Putamen (tissue), 1 donor: ENCODE data around the gene SEZ6L.

ENCODE experiments used
- DNase-seq: peaks from one replicate; pipeline ENCODE4 v3.0.0-alpha.2; 2016; ENCODE audit warnings: low spot score

SEZ6L gene

DNA sequence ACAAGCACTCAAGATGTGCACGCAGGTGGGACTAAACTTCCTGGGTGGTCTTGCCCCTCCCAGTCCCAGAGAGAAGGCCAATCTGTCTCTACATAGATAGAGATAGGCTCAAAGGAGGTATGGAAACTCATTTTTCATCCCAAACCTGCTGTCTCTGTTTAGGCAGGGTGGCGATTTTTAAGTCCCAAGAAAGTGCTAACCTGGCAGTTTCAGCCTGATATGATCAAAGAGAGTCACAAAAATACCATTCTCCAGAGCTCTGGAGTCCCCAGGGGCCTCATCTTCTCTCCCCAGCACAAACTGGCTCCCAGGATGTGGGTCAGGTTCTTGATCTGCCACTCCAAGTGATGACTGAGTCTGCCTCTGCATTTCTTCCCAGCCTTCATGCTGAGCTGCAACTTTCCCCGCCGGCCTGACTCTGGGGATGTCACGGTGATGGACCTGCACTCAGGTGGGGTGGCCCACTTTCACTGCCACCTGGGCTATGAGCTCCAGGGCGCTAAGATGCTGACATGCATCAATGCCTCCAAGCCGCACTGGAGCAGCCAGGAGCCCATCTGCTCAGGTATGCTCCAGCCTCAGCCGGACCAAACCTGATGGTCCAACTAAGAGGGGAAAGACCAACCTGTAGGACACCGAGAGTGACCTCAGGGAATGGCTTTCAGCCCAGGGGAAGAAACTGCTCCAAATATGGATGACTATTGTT is 129.5 kb downstream of the SEZ6L start:
- DNase-seq = no peak

DNA sequence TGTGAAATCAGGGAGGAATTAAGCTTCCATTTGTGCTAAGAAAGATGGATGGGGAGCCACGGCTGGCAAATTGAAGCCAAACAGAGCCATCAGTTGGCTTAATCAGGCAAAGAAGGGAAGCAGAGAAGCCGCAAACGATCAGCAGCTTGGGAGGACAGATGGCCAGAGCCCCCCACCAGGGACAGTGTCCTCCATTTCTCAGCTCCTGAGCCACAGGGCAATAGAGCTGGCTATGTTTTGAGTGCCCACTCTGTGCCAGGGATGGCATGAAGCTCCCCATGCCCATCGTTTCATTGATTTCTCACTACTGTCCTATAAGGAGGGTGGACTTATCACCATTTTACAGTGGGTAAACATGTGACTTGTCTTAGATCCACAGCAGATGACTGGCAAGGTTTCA is 133.5 kb downstream of the SEZ6L start:
- no peak for DNase-seq

DNA sequence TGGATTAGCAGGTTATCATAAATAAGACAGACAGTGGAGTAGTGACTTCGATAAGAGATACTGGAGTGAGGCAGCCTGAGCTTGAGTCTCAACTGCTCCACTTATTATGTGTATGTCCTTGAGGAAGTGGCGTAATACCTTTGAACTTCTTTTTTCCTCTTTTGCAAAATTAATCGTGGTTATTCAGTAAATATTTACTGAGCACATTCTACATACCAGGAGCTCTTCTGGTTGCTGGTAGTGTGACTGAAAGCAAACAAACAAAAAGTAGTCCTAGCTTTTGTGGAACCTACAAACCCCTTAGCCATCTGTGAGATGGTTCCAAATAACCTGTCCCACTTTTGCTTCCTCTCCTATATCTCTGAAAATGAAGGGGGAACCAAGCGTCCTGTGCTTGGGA is 134.2 kb downstream of the SEZ6L start:
- DNase-seq = no peak

DNA sequence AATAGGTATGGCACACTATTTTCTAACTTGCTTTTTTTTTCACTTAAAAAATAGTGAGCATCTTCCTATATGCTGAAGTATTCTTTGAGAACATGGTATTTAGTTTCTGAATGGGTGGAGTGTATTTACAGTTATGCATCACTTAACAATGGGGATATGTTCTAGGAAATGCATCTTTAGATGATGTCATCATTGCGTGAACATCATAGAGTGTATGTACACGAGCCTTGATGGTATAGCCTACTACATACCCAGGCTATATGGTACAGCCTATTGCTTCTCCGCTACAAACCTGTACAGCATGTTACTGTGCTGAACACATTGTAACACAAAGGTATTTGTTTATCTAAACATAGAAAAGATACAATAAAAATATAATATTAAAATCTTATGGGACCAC is 135.5 kb downstream of the SEZ6L start:
- no peak for DNase-seq

DNA sequence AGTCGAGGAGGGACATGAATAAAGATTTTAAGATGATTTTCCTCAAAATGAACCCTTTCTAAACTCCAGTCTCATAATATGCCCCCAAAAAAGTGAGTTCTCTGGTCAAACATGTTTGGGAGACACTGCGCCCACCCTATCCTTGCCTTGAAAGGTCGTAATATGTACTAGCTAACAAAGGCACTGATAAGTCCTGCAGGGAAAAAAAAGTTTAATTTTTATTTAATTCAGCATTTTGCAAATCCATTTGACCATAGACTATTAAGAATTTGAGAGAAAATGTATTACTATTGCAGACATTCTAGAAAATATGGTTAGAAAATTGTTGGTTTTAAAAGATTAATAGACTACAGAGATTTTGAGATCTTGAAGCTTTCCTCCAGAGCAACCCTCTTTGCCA is 139.2 kb downstream of the SEZ6L start:
- DNase-seq = no peak

DNA sequence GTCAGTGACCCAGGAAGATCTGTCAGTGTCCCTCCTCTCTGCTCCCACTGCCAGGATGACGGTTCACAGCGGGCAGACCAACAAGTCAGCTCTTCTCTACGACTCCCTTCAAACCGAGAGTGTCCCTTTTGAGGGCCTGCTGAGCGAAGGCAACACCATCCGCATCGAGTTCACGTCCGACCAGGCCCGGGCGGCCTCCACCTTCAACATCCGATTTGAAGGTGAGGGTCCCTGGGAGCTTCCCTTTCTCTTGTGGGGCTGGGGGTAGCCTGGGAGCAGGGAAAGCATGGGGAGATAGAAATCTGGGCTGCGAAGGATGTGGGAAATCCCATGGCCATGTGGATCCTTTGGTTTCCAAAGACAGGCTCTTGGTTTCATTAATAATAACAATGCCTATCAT is 141.4 kb downstream of the SEZ6L start:
- DNase-seq = no peak

DNA sequence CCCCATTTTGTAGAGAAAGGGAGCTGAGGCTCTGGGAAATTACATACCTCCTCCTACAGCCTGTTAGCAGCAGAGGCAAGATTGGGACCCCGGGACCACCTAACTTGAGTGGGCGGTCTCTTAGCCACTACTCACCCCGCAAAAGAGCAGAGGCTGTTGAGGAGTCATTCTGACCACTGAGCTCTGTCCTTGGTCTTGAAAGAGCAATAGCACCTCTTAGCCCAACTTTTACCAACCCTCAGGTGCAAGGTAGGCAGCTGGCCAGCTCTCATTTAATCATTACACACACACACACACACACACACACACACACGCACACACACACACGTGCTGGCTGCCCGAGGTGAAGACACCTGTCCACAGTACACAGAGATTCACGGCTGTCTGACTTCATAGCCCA is 144.0 kb downstream of the SEZ6L start:
- DNase-seq = no peak

DNA sequence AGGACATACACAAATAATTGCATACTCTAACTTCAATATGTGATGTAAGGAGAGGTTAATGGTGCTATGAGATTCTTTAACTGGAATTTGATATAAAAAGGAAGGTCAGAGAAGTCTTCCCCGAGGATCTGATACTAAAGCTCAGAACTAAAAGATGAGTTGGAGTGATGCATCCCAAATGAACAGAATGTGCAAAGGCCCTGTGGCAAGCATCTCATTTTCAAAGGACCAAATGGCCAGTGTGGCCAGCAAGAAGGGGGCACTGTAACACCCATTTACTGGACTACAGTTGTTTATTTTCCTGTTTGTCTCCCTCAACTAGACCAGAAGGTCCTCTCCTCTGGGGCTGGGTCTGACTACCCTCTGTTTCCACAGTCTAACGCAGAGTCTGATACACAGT is 144.9 kb downstream of the SEZ6L start:
- no peak for DNase-seq

DNA sequence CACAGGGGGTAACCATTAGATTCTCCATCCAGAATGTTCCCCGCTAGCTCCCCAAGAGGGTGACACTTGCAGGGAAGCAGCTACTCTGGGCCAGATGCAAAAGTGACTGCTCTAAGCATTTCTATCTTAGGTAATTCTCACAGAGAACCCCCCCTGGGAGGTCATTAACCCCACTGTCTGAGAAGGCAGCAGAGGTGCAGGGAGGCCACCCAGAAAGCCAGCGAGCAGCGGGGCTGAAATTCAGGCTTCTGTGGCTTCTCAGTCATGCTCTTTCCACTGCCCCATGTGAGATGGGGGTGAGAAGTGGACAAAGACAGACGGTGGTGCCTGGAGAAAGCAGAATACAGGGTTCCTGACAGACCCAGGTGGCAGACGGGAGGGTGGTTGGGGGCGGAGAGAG is 145.4 kb downstream of the SEZ6L start:
- no peak for DNase-seq

DNA sequence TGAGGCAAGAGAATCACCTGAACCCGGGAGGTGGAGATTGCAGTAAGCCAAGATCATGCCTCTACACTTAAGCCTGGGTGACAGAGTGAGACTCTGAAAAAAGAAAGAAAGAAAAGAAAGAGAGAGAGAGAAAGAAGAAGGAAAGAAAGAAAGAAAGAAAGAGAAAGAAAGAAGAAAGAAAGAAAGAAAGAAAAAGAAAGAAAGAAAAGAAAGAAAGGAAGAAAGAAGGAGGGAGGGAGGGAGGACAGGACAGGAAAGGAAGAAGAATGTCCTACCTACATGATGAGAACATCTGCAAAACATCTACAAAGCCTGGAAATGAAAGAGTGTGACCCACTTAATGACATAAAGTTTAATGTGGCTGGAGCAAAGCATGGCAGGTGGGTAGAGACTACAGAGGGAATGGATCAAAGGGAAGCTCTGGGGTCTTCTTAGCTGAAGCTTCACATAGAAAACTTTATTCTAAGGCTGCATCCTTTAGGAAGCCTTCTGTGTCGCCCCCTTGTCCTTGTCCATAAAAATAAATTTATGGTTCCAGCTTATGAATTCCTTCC is 147.5 kb downstream of the SEZ6L start:
- no peak for DNase-seq

DNA sequence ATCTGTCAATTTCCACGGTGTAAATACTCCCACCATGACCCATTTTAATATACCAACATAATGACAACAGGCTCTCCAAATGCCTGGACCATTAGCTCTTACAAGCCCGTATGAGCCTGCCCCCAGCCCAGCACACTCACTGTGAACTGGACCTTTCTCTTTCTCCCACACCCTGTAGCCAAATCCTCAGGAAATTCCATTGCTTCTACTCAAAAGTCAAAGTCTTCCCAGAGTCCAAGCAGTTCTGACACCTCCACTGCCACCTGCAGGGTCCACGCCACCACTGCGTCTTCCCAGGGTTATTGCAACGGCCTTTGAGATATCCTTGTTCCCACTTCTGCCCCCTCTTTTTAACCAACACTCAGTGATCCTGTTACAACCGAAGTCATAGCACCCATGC is 149.7 kb downstream of the SEZ6L start:
- no peak for DNase-seq

DNA sequence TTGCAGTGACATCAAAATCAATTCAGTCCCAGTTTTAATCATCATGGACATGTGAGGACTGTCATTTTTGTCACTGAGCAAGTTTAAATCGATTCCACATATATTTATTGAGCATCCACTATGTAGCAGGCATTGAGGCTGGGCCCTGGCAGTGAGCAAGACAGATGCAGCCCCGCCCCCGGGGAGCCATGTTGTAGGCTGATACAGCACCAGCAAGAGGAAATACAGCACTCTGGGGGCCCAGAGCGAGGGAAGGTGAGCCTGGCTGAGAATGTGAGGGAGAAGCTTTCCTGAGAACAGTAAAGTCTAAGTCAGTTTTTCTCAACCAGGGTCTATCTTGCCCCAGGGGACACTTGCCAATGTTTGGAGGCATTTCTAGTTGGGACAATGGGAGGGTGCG is 151.2 kb downstream of the SEZ6L start:
- DNase-seq = no peak

DNA sequence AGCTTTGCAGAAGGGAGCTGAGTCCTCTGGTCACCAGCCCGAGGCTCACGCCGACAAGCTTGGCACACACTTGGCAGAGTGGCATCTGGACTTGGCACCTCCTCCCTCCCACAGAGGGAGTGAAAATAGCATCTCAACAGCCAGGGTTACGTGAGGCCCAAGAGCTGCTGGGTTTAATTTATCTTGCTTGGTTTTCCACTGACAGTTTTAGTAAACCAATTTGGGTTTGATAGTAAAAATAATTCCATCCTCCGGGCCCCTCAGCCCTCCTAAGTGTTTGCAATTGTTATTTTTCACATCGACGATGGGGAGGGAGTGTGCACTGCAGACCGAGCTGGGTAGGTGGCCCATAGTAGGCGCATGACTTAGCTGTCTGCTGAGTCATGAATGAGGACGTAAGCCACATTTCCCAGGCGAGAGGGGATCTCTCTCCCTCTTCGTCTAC is 152.2 kb downstream of the SEZ6L start:
- DNase-seq = no peak

DNA sequence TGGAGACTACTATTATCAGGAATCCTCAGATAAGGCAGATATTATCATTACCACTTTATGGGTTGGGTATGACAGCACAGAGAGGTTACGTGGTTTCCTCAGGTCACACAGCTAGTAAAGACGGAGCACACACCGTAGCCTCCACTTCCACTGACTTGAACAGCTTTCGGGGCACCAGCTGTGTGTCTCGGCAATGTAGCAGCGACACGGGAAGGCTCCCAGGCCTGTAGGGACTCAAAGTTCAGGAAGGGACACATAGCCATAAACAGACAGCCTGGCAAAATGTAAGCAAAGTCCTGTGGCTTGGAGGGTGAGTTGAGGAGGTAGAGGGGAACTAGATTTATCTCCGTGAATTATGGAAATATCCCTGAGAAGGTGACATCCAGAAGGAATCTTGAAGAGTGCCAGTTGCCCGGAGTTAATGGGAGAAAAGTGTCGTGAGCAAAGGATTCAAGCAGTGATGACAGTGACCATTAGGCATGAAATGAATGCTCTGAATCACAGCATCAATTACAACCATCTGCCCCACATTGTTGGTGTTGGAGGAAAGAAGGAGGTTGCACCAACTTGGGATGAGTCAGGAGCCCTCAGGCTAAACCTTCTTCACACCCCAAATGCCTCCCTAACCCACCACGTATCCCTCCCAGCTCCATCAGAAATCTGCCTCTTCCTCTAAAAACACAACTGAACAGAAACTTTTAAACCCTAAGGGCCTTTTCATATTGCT is 153.1 kb downstream of the SEZ6L start:
- DNase-seq = no peak

DNA sequence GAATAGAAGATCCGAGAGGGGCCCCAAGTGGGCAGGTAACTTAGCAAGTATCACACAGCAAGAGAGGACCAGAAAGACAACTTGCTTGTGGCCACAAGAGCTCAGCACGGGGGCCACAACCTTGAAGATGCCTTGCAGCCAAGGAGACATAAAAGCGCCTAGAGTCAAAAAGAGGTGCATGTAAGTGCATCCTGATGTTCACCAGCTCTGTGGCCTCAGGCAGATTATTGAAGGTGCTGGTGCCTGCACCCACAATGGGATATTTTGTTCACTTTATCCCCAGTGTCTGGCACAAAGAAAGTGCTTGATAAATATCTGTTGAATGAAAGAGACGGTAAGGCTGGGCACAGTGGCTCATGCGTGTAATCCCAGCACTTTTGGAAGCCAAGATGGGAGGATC is 153.8 kb downstream of the SEZ6L start:
- no peak for DNase-seq

DNA sequence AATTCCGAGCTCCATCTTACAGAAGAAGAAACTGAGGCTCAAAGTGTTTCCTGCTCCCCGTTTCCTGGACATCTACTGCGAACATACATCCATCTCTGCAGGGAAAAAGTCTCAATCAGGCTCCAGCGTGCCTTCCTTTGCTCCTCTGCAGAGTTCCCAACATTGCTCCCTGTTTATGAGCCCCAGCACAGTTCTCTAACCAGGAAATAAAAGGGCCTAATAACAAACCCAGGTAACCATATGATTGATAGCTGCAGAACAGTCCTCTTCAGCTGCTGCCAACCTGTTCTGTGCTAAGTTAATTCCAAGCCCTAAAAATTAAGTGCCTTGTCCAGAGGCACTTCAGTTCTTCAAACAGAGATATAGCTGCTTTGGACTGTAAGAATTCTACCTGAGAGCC is 154.9 kb downstream of the SEZ6L start:
- DNase-seq = no peak

DNA sequence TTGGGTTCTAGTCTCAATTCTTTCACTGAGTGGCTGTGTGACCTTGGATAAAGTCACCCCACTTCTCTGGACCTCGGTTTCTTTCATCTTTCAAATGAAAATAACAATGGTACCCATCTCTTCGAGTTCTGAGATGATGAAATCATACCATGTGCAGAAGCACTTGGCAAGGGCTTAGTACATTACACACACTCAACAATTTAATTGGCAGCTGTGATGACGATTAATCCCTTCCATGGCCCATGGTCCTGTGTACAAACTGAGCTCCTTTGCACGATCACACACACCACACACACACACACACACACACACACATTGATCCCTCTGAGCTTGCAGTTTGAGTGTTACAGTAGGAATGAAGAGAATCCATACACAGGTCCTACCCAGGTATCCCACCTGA is 156.4 kb downstream of the SEZ6L start:
- no peak for DNase-seq

DNA sequence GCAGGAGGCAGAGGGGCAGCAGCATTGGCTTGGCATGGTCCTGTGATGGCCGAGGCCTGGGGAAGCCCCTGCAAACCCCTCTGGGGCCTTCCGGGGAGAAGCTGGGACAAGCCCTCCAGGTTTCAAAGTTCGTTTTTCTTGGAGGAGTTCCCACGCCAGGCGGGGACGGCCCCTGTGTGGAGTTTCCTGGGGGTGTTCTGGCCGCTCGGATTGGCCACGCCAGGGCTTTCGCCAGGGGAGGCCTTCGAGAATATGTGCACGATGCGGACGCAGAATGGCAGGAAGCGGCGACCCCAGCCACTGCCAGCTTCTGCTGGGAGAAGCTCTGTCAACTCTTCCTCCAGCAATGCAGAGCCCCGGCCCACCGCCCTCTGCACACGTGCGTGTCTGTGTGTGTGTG is 157.5 kb downstream of the SEZ6L start:
- DNase-seq = no peak

DNA sequence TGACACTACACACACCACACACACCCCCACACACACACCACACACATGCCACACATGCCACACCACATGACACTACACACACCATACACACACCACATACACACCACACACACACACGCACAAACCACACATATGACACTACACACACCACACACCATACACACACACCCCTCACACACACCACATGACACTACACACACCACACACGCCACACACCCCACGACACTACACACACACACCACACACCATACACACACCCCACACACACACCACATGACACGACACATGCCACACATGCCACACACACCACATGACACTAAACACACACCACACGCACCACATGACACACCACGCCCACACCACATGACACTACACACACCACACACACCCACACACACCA is 158.0 kb downstream of the SEZ6L start:
- DNase-seq = no peak

DNA sequence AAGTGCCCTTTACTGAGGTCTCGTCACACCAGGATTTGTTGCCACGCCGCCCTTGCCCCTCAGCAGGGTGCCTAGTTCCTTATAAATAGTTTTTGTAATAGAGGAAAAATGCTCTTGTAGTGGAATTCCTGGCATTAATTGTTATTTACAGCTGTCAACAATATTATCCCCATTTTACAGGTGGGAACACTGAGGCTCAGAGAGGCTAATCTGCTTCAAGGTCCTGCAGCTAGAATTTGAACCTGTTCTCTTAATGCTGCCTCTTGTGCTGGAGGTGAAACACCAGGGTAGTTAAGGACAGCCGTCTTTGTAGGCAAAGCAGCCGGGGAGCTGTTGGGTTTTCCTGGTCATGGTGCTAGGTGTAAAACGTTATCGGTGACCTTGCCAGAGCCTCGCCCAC is 159.0 kb downstream of the SEZ6L start:
- DNase-seq = no peak

DNA sequence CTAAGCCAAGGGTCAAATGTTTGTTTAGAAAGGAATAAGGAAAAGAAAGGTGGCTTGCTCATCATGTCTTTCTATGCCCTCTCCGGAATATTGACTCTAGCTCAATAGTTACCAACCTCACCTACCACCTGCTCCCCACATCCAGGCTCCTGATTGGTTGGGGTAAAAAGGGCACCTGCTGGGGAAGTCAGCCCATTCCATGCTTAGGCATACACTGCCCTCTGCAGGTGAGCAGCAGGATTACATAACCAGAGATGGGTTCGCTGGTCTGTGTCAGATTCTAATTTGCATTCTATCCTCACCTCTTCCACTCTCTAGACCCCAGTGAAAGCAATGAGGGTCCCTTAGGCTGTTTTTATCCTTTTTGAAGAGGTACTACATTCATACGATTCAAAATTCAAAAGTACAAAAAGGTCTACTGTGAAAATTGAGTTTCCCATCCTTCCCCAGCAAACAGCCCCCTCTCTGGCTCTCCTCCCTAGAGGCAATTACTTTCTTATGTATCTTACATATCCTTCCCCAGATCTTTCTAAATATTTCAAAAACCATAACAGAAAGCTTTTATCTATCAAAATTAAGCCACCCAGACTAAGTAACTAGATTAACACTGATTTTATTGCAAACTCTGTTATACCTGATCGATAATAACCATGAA is 161.8 kb downstream of the SEZ6L start:
- DNase-seq = no peak

DNA sequence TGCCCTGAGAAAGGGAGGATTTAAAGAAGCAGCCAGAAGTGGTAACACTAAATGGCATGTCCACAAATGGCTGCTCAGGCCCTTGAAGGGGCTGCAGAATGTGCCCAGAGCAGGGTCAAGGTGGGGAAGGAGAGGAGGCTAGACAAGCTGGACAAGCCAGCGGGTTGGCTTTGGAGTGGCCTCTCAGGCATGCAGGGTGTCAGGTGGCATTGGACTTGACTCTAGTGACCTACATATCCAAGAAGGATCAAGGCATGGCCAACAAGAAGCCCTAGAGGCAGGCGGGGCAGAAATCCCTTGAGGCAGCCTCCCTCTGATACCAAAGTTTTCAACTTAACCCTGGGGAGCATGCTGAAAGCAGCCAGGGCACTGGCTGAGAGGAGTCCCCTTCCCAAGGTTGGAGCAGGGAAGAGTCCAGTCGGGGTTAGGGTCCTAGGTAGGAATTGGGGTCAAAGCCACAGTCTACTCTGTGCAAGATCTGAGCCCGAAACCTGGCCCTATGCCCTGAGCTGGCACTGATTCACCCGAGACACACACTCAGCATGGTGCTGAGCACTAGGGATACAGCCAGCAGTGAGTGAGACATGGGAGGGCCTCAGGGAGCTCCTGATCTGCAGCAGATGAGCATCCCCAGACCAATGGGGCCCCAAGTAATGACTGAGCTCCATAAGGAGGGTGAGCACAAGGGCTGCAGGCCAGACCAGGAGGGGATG is 164.0 kb downstream of the SEZ6L start:
- DNase-seq = no peak
